Stomach (tissue), 9 donors: ENCODE data around the gene BMP6. TPM values are rescaled to one million over a fixed set of nuclear protein-coding genes. Genes with fewer than 3 reads are reported as not detected.

Source experiments
- DNase-seq, 2 donors: peaks; one replicate each; pipeline versions ENCODE4 v3.0.0 to v3.0.0-alpha.2; 2013 to 2019
- H3K27ac ChIP-seq, 5 donors: fragments of 200-600 bp in 4 of 5; sonication (generic) in 4 of 5; one replicate each; pipeline ENCODE4 v1.5.1; 2013 to 2019; ENCODE audit warnings: mild to moderate bottlenecking in 1 of 5, moderate library complexity in 1 of 5
- H3K27me3 ChIP-seq, 3 donors: fragments of 200-600 bp; sonication (generic); one replicate each; pipeline ENCODE4 v1.5.1; 2017 to 2019; ENCODE audit warnings: mixed run types in 1 of 3
- H3K36me3 ChIP-seq, 4 donors: fragments of 200-600 bp; sonication (generic); 1 replicate in 3 of 4; 2 replicates in 1 of 4; pipeline ENCODE4 v1.5.1; 2016 to 2019
- H3K4me1 ChIP-seq, 4 donors: fragments of 200-600 bp; sonication (generic); one replicate each; pipeline ENCODE4 v1.5.1; 2016 to 2019
- H3K4me3 ChIP-seq, 4 donors: fragments of 200-600 bp; sonication (generic) in 3 of 4; one replicate each; pipeline ENCODE4 v1.5.1; 2016 to 2019; ENCODE audit warnings: mild to moderate bottlenecking in 1 of 4
- H3K9me3 ChIP-seq, 4 donors: fragments of 200-600 bp; sonication (generic); one replicate each; pipeline ENCODE4 v1.5.1; 2016 to 2019
- CTCF ChIP-seq, 7 experiments: fragments of 450-650 bp in 4 of 7; fragments of 200-600 bp in 3 of 7; sonication (generic) in 3 of 7; IDR thresholded peaks; one replicate each; pipeline ENCODE4 v1.5.1; 2016 to 2019; ENCODE audit warnings: antibody characterized with exemption in 7 of 7, control low read depth in 2 of 7, mild to moderate bottlenecking in 1 of 7
- EP300 ChIP-seq: sonication (generic); formaldehyde crosslinking; IDR thresholded peaks from one replicate; pipeline ENCODE4 v1.6.1; 2017; ENCODE audit warnings: antibody characterized with exemption
- POLR2A ChIP-seq, 4 donors: fragments of 450-650 bp; IDR thresholded peaks; one replicate each; pipeline ENCODE4 v1.6.1; 2016; ENCODE audit warnings: antibody characterized with exemption in 4 of 4, control low read depth in 2 of 4, mild to moderate bottlenecking in 1 of 4, moderate library complexity in 1 of 4
- POLR2AphosphoS5 ChIP-seq, 3 donors: sonication (generic); formaldehyde crosslinking; IDR thresholded peaks; one replicate each; pipeline ENCODE4 v1.6.1; 2016; ENCODE audit warnings: antibody characterized with exemption in 3 of 3
- WGBS, 5 donors: extraction: QIAGEN DNeasy Blood & Tissue Kit in 3 of 5; methylation state at CpG; one replicate each; pipeline versions ENCODE4 v1.1.5 to v1.1.7; 2013 to 2018; 5-methylcytosine and 5-hydroxymethylcytosine counted together
- intact Hi-C: fragments of 100-400 bp; cut with DNase I; formaldehyde crosslinking; loops from one replicate; pipeline ENCODE4 v1.15.1; 2023; ENCODE audit warnings: low total_unique reads
- polyA plus RNA-seq, 3 donors: library from polyadenylated mRNA; stranded (reverse); fragments of 200-250 nt; gene quantifications; one replicate each; pipeline ENCODE4 v1.2.3, GENCODE V29; 2013
- total RNA-seq, 5 donors: library from RNA; depleted of rRNA; stranded (reverse); fragments of >200 nt; gene quantifications; one replicate each; pipeline versions ENCODE4 v1.1.0 to v1.2.3, GENCODE V29; 2014 to 2016
- donor health status: healthy with polysubstance abuse.
- donor health status: Bipolar disorder and iron deficiency.
- donor health status: healthy.

The BMP6 gene
- total and polyA plus RNA-seq, 8 donors, result 0.50 to 15.8 (median 2.7) TPM; not detected in 1

GRCh38 chr6:7726416-7727085 lies 652 bp downstream of the BMP6 start:
- 1% methylated on average over 40 to 73 of the region's 73 CpGs; no CpG with 5 or more reads in 1 of the 5 donors for WGBS, 5 donors
- TF ChIP-seq EP300 (no peak), CTCF (IDR thresholded peaks at IDR 0.05) (no peak), POLR2A (IDR thresholded peaks at IDR 0.05) (no peak), POLR2AphosphoS5 (IDR thresholded peaks at IDR 0.05) (no peak)
- H3K27me3 ChIP-seq, result peaks cover 0 to 92% (median 53%) of the 10 kb centered on the region in 3 donors
- H3K4me1 ChIP-seq, result peaks cover 28 to 50% (median 41%) of the 10 kb centered on the region in 4 donors
- intact Hi-C loops, result no loop called here
- peak overlapping the region; percentile 54 to 75 (median 65) for H3K4me3 ChIP-seq
- peak overlapping the region in 3 of 5 donors; percentile 19 to 51 (median 27) for H3K27ac ChIP-seq
- peak in 1 of 2 donors; percentile 49 for DNase-seq
- H3K9me3 ChIP-seq, result no peaks in the 10 kb centered on the region
- H3K36me3 ChIP-seq, result no peaks in the 10 kb centered on the region

- Histone ChIP-seq H3K4me3 (peak overlapping the region; percentile 54 to 75 (median 65)), H3K27ac (peak overlapping the region; percentile 13 to 29 (median 21)), H3K36me3 (no peaks in the 10 kb centered on the region), H3K9me3 (no peaks in the 10 kb centered on the region), H3K27me3 (peaks cover 0 to 94% (median 54%) of the 10 kb centered on the region in 3 donors), H3K4me1 (peaks cover 28 to 50% (median 41%) of the 10 kb centered on the region in 4 donors)
- peak in 1 of 2 donors; percentile 64 for DNase-seq
- TF ChIP-seq POLR2A (IDR thresholded peaks at IDR 0.05) (no peak), POLR2AphosphoS5 (IDR thresholded peaks at IDR 0.05) (no peak), EP300 (no peak), CTCF (IDR thresholded peaks at IDR 0.05) (no peak)
- 0 to 1% (median 1%) methylated on average over 37 to 97 of the region's 97 CpGs for WGBS, 5 donors
- intact Hi-C loops, result no loop called here
These were observed 1.4 kb downstream of the BMP6 start for GRCh38 chr6:7727086-7727945.

- no peaks in the 10 kb centered on the region for H3K9me3 ChIP-seq
- peak overlapping the region in 3 of 5 donors; percentile 20 to 31 (median 29) for H3K27ac ChIP-seq
- peaks cover 28 to 43% (median 40%) of the 10 kb centered on the region in 4 donors for H3K4me1 ChIP-seq
- H3K36me3 ChIP-seq, result no peaks in the 10 kb centered on the region
- intact Hi-C loops, result no loop called here
- peak overlapping the region; percentile 54 to 75 (median 65) for H3K4me3 ChIP-seq
- TF ChIP-seq CTCF (IDR thresholded peaks at IDR 0.05) (no peak), POLR2A (IDR thresholded peaks at IDR 0.05) (no peak), EP300 (no peak), POLR2AphosphoS5 (IDR thresholded peaks at IDR 0.05) (no peak)
- 1 to 4% (median 3%) methylated on average over 41 to 45 of the region's 45 CpGs for WGBS, 5 donors
- DNase-seq, result peak in 1 of 2 donors; percentile 51
- peaks cover 0 to 94% (median 54%) of the 10 kb centered on the region in 3 donors for H3K27me3 ChIP-seq
These were observed 2.3 kb downstream of the BMP6 start for GRCh38 chr6:7727946-7728854.
